NCI-H69 (cell line): ENCODE data around the gene CAMTA1.

ENCODE experiments used
- DNase-seq: peaks from one replicate; lab custom pipeline; 2025; lab: John Stamatoyannopoulos, UW

CAMTA1 gene

GRCh38 chr1:7640920-7641585, 855.8 kb downstream of the CAMTA1 start:
- peak; percentile 4 for DNase-seq

- DNase-seq, result peak; percentile 3
Observed at GRCh38 chr1:7641587-7642417, 856.5 kb downstream of the CAMTA1 start.

- DNase-seq, result no peak
Observed at GRCh38 chr1:7642418-7642704, 857.1 kb downstream of the CAMTA1 start.

- peak; percentile 31 for DNase-seq
Observed at GRCh38 chr1:7642781-7643529, 857.7 kb downstream of the CAMTA1 start.

- no peak for DNase-seq
Observed at GRCh38 chr1:7643530-7643929, 858.3 kb downstream of the CAMTA1 start.

- no peak for DNase-seq
Observed at GRCh38 chr1:7644086-7644485, 858.8 kb downstream of the CAMTA1 start.

- DNase-seq, result peak; percentile 94
Observed at GRCh38 chr1:7644961-7645750, 859.9 kb downstream of the CAMTA1 start.

GRCh38 chr1:7645751-7646048, 860.4 kb downstream of the CAMTA1 start:
- DNase-seq, result no peak

GRCh38 chr1:7646164-7646563, 860.9 kb downstream of the CAMTA1 start:
- DNase-seq, result no peak

- peak; percentile 62 for DNase-seq
Observed at GRCh38 chr1:7646981-7647901, 862.0 kb downstream of the CAMTA1 start.

- DNase-seq, result peak; percentile 3
Observed at GRCh38 chr1:7648761-7649384, 863.6 kb downstream of the CAMTA1 start.

GRCh38 chr1:7650801-7651200, 865.5 kb downstream of the CAMTA1 start:
- DNase-seq, result peak; percentile 43

GRCh38 chr1:7651203-7651602, 865.9 kb downstream of the CAMTA1 start:
- peak; percentile 33 for DNase-seq

- DNase-seq, result no peak
Observed at GRCh38 chr1:7652061-7652460, 866.8 kb downstream of the CAMTA1 start.

GRCh38 chr1:7652515-7653098, 867.4 kb downstream of the CAMTA1 start:
- no peak for DNase-seq

GRCh38 chr1:7654725-7655124, 869.5 kb downstream of the CAMTA1 start:
- no peak for DNase-seq

GRCh38 chr1:7655354-7655753, 870.1 kb downstream of the CAMTA1 start:
- no peak for DNase-seq

GRCh38 chr1:7656557-7657215, 871.4 kb downstream of the CAMTA1 start:
- DNase-seq, result no peak

- no peak for DNase-seq
Observed at GRCh38 chr1:7657287-7658016, 872.2 kb downstream of the CAMTA1 start.
